ENCODE results near the gene DYRK2. TPM values are rescaled to one million over a fixed set of nuclear protein-coding genes. Genes with fewer than 3 reads are reported as not detected.

The DYRK2 gene
- total and polyA plus RNA-seq, 10 of the 15 experiments (the other 5 are each of a cell fraction or from before 2014, with no cell fraction given), result 3.1 to 35.9 (median 12.2) TPM

DNA sequence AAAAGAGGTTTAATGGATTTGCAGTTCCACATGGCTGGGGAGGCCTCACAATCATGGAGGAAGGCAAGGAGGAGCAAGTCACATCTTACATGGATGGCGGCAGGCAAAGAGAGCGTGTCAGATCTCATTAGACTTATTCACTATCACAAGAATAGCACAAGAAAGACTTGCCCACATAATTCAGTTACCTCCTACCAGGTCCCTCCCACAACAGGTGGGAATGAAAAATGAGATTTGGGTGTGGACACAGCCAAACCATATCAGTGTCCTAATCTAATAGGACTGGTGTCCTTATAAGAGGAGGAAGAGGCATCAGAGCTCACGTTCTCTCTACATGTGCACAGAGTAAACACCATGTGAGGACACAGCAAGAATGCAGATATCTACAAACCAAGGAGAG lies 25.9 kb downstream of the DYRK2 start:
- ChIA-PET SMC1A (ENCODE audit: uncharacterized antibody, unreplicated experiment) (no interaction called here), RAD21 (ENCODE audit: unreplicated experiment) (no interaction called here), CTCF (no interaction called here), POLR2A (no interaction called here)
- no peaks in the 10 kb centered on the region for H3K4me1 ChIP-seq (ENCODE audit: control insufficient read depth, insufficient read depth, low read length)
- H3K36me3 ChIP-seq (ENCODE audit: control insufficient read depth in 2 of 2, insufficient read depth in 2 of 2, low read length in 1 of 2), result no peaks in the 10 kb centered on the region
- peaks cover 3% of the 10 kb centered on the region; the same call in 1 of the 3 replicates for H3K9me3 ChIP-seq (replicated peaks; ENCODE audit: control insufficient read depth, insufficient read depth, low read length)
- no peak overlapping the region for H3K4me2 ChIP-seq (ENCODE audit: control insufficient read depth, insufficient read depth)
- H4K20me1 ChIP-seq (ENCODE audit: control insufficient read depth, insufficient read depth), result no peaks in the 10 kb centered on the region
- H3K27me3 ChIP-seq (replicated peaks in 1 of 2; ENCODE audit: control insufficient read depth in 2 of 2, insufficient read depth in 2 of 2, low read length in 1 of 2), result no peaks in the 10 kb centered on the region
- H3K27ac ChIP-seq (ENCODE audit: control insufficient read depth, insufficient read depth), result no peak overlapping the region
- FAIRE-seq (no peak), DNase-seq (ENCODE audit: low read depth, low spot score) (no peak), ATAC-seq (no peak)
- H3K9ac ChIP-seq (ENCODE audit: control insufficient read depth, insufficient read depth, low read length), result no peak overlapping the region
- no peaks in the 10 kb centered on the region for H3K79me2 ChIP-seq (ENCODE audit: control insufficient read depth, insufficient read depth, low read length)
- no peak overlapping the region for H3K4me3 ChIP-seq
- 95% methylated on average over 3 of the region's 3 CpGs for WGBS (ENCODE audit: insufficient coverage, insufficient replicate concordance, low lambda C conversion rate, missing lambda C conversion rate)
- TF ChIP-seq CREM (IDR thresholded peaks at IDR 0.05; ENCODE audit: low read depth) (no peak), RCOR1 (conservative IDR thresholded peaks at IDR 0.05; ENCODE audit: low read depth, low read length) (no peak), ZBTB33 (IDR thresholded peaks at IDR 0.05) (no peak), CHD2 (IDR thresholded peaks at IDR 0.05; ENCODE audit: borderline replicate concordance, low read depth, low read length) (no peak), IKZF1 (conservative IDR thresholded peaks at IDR 0.05) (no peak)
- intact Hi-C loops (cut with micrococcal nuclease; ENCODE audit: unreplicated experiment), result no loop called here
- no TSS peak for BruUV-seq (replicated peaks)
- no peak overlapping the region for H2AFZ ChIP-seq (ENCODE audit: control insufficient read depth, low read depth, low read length)
- in situ Hi-C loops (cut with MboI), result no loop called here

DNA sequence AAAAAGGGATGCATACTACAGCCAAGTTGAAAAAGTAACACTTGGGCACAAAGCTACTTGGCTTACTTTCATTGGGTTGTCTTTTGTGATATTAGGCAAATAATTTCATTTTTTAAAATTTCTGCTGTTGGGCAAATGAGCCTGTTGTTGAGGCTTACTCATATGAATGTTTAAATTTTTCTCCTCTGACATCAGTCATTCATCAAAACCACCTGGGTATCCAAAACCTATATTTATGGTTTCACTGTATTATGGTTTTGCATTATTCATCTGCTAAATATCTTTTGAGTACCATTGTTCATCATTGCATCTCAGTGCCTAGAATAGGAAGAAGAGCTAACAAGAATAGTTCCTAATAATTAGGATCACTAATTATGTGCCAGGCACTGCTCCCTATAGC lies 28.1 kb downstream of the DYRK2 start:
- intact Hi-C loops (cut with micrococcal nuclease; ENCODE audit: unreplicated experiment) (no loop called here), in situ Hi-C loops (cut with MboI) (no loop called here)
- Histone ChIP-seq H3K27me3 (replicated peaks in 1 of 2; ENCODE audit: control insufficient read depth in 2 of 2, insufficient read depth in 2 of 2, low read length in 1 of 2) (no peaks in the 10 kb centered on the region), H3K79me2 (ENCODE audit: control insufficient read depth, insufficient read depth, low read length) (no peaks in the 10 kb centered on the region), H3K4me1 (ENCODE audit: control insufficient read depth, insufficient read depth, low read length) (no peaks in the 10 kb centered on the region), H3K4me2 (ENCODE audit: control insufficient read depth, insufficient read depth) (no peak overlapping the region), H3K36me3 (ENCODE audit: control insufficient read depth in 2 of 2, insufficient read depth in 2 of 2, low read length in 1 of 2) (no peaks in the 10 kb centered on the region), H3K9ac (ENCODE audit: control insufficient read depth, insufficient read depth, low read length) (no peak overlapping the region), H2AFZ (ENCODE audit: control insufficient read depth, low read depth, low read length) (no peak overlapping the region), H3K9me3 (replicated peaks; ENCODE audit: control insufficient read depth, insufficient read depth, low read length) (peaks cover 3% of the 10 kb centered on the region; the same call in 1 of the 3 replicates), H4K20me1 (ENCODE audit: control insufficient read depth, insufficient read depth) (no peaks in the 10 kb centered on the region), H3K4me3 (no peak overlapping the region), H3K27ac (ENCODE audit: control insufficient read depth, insufficient read depth) (no peak overlapping the region)
- ChIA-PET RAD21 (ENCODE audit: unreplicated experiment) (no interaction called here), POLR2A (no interaction called here), CTCF (interaction anchor here (0.6 kb wide), 1 partner anchor 9 kb away, joined by 3 read pairs; no protein-coding TSS in a partner anchor), SMC1A (ENCODE audit: uncharacterized antibody, unreplicated experiment) (interaction anchor here (0.7 kb wide), 1 partner anchor 134 kb away, joined by 3 read pairs; no protein-coding TSS in a partner anchor)
- no peak for ATAC-seq
- no peak for FAIRE-seq
- DNase-seq (ENCODE audit: low read depth, low spot score), result no peak
- BruUV-seq (replicated peaks), result no TSS peak
- TF ChIP-seq BACH1 (IDR thresholded peaks at IDR 0.05; ENCODE audit: borderline replicate concordance) (no peak), ATF3 (IDR thresholded peaks at IDR 0.05; ENCODE audit: borderline replicate concordance, extremely low read depth, low read depth, low read length) (no peak), WRNIP1 (IDR thresholded peaks at IDR 0.05; ENCODE audit: borderline replicate concordance, low read depth, low read length) (no peak), PML (IDR thresholded peaks at IDR 0.05; ENCODE audit: low read length) (no peak), SMARCA5 (IDR thresholded peaks at IDR 0.05) (no peak), MEF2B (IDR thresholded peaks at IDR 0.05; ENCODE audit: partially characterized antibody, poor library complexity, severe bottlenecking) (no peak), ZBTB4 (CRISPR knock-in tag; IDR thresholded peaks at IDR 0.05) (no peak), YY1 (IDR thresholded peaks at IDR 0.05; ENCODE audit: low read depth, low read length) (no peak), ASH2L (IDR thresholded peaks at IDR 0.05; ENCODE audit: borderline replicate concordance, low read depth) (no peak), SREBF2 (IDR thresholded peaks at IDR 0.05; ENCODE audit: low read length) (no peak)
